GM12891 (cell line): ENCODE results near the gene MYO5B.

Experiments used
- PAX5 ChIP-seq: IDR thresholded peaks from 2 replicates; pipeline ENCODE4 v1.6.1; 2011; ENCODE audit warnings: low read length, moderate library complexity, mild to moderate bottlenecking; ENCODE audit not compliant: insufficient read depth, severe bottlenecking
- POLR2A ChIP-seq: IDR thresholded peaks from 2 replicates; pipeline ENCODE4 v1.6.1; 2011; ENCODE audit warnings: low read depth, low read length, control low read depth
- POLR2AphosphoS5 ChIP-seq: IDR thresholded peaks from 2 replicates; pipeline ENCODE4 v1.6.1; 2011; ENCODE audit warnings: low read depth, low read length, control low read depth
- POU2F2 ChIP-seq: IDR thresholded peaks from 2 replicates; pipeline ENCODE4 v1.6.1; 2011; ENCODE audit warnings: low read depth, mild to moderate bottlenecking, control low read depth, low read length, moderate library complexity
- SPI1 ChIP-seq: IDR thresholded peaks from 2 replicates; pipeline ENCODE4 v1.6.1; 2011; ENCODE audit warnings: low read depth, low read length, control low read depth
- TAF1 ChIP-seq: IDR thresholded peaks from 2 replicates; pipeline ENCODE4 v1.6.1; 2011; ENCODE audit warnings: low read depth, low read length, control low read depth

- TF ChIP-seq POLR2A (no peak), POLR2AphosphoS5 (no peak), TAF1 (no peak), SPI1 (no peak), POU2F2 (no peak), PAX5 (no peak)
These were observed 337.2 kb downstream of the MYO5B start for GRCh38 chr18:49857708-49858107.
